Measurements from ENCODE around the gene SLC4A1.

- no peak for TF ChIP-seq POLR2AphosphoS5 (IDR thresholded peaks at IDR 0.05)
- TF ChIP-seq, protein P1, sequence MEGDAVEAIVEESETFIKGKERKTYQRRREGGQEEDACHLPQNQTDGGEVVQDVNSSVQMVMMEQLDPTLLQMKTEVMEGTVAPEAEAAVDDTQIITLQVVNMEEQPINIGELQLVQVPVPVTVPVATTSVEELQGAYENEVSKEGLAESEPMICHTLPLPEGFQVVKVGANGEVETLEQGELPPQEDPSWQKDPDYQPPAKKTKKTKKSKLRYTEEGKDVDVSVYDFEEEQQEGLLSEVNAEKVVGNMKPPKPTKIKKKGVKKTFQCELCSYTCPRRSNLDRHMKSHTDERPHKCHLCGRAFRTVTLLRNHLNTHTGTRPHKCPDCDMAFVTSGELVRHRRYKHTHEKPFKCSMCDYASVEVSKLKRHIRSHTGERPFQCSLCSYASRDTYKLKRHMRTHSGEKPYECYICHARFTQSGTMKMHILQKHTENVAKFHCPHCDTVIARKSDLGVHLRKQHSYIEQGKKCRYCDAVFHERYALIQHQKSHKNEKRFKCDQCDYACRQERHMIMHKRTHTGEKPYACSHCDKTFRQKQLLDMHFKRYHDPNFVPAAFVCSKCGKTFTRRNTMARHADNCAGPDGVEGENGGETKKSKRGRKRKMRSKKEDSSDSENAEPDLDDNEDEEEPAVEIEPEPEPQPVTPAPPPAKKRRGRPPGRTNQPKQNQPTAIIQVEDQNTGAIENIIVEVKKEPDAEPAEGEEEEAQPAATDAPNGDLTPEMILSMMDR (IDR thresholded peaks at IDR 0.05), result no peak
Observed at GRCh38 chr17:44304651-44305050, 36.7 kb upstream of the SLC4A1 start.

Measured in breast epithelium (tissue), 3 donors.